Activated naive CD4-positive, alpha-beta T cell (primary cell): Measurements from ENCODE around the gene NASP.

Experiments used
- DNase-seq, 4 experiments: peaks; one replicate each; lab custom pipeline; 2025; lab: John Stamatoyannopoulos, UW

The NASP gene, protein sequence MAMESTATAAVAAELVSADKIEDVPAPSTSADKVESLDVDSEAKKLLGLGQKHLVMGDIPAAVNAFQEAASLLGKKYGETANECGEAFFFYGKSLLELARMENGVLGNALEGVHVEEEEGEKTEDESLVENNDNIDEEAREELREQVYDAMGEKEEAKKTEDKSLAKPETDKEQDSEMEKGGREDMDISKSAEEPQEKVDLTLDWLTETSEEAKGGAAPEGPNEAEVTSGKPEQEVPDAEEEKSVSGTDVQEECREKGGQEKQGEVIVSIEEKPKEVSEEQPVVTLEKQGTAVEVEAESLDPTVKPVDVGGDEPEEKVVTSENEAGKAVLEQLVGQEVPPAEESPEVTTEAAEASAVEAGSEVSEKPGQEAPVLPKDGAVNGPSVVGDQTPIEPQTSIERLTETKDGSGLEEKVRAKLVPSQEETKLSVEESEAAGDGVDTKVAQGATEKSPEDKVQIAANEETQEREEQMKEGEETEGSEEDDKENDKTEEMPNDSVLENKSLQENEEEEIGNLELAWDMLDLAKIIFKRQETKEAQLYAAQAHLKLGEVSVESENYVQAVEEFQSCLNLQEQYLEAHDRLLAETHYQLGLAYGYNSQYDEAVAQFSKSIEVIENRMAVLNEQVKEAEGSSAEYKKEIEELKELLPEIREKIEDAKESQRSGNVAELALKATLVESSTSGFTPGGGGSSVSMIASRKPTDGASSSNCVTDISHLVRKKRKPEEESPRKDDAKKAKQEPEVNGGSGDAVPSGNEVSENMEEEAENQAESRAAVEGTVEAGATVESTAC

GRCh38 chr1:45583666-45584350 lies at the start of gene NASP:
Gene NASP (plus strand): TSS chr1:45584041. CDS start chr1:45584147, 106 bp downstream.
- peak; percentile 83 to 89 (median 87) for DNase-seq

DNA sequence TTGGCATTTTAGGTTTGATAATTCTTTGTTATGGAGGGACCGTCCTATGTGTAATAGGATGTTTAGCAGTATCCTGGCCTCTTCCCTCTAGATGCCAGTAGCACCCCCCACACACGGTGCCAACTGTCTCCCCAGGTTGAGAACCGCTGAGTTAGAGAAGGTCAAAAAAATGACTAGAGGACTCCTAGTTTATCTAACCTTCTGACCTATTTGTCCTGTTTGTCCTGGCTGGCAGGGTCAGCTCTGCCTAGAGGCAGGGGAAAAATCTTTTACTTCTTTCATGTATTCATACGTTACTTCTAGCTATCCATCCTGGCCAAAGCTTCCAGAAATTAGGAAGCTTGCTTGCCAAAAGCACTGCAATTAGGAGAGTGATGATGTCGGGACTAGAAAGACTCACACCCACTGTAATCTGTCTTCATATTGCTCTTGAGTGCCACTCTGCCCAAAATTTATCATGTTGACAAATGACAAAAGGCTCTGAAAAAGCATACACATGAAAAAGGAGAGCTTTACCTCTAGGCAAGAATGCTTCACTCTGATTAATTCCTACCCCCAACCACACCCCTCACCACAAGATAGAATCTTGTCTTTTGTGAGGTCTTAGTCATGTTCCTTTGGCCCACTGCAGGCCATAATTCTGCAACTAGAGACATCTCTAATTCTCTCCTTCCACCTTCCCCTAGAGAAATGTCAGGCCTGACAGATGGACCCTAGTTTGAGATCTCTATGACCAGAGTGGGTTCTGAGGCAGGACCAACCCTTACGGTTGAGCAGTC lies 47.7 kb upstream of the NASP start:
- DNase-seq = no peak

DNA sequence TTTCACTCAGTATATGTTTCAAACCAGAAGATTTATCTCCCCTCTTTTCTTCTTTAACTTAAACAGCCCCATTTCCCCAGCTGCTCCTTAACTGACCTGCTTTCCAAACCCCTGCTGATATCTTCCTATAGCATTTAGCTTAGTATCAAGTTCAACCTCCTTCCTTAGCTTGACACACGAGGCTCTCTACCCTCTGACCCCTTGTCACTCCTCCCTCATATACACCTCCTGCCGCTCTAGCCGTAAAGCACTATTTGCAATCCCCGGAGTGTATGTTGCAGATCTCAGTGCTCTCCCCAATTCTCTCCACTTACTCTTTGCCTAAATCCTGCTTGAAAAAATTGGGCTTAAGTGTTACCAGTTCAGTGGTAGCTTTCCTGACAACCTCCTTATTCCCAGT lies 47.0 kb upstream of the NASP start:
- DNase-seq = no peak

DNA sequence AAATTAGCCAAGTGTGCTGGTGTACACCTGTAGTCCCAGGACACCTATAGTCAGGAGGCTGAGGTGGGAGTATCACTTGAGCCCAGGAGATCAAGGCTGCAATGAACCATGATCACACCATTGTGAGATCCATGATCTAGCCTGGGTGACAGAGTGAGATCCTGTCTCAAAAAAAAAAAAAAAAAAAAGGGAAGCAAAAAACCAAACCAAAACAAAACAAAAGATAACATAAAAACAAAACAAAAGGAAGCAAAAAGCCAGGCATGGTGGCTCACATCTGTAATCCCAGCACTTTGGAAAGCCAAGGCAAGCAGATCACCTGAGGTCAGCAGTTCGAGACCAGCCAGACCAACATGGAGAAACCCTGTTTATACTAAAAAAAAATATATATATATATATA lies 42.6 kb upstream of the NASP start:
- no peak for DNase-seq

DNA sequence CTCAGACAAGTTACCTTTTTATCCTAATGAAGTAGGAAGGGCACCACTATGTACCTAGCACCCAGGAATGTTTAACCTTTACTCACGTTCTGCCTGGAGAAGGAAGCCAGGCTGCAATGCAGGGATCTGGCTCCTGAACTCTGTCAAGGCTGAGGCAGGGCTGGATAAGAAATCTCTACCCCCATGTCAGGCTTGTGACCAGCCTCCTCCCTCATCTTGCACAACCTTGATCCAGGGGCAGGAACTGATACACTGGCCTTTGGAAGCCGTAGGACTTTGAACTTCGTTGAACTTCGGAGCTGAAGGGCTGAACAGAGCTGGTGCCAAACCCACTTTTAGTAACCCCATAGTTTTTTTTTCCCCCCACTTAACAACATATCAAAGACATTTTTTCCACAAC lies 41.2 kb upstream of the NASP start:
- DNase-seq = no peak

DNA sequence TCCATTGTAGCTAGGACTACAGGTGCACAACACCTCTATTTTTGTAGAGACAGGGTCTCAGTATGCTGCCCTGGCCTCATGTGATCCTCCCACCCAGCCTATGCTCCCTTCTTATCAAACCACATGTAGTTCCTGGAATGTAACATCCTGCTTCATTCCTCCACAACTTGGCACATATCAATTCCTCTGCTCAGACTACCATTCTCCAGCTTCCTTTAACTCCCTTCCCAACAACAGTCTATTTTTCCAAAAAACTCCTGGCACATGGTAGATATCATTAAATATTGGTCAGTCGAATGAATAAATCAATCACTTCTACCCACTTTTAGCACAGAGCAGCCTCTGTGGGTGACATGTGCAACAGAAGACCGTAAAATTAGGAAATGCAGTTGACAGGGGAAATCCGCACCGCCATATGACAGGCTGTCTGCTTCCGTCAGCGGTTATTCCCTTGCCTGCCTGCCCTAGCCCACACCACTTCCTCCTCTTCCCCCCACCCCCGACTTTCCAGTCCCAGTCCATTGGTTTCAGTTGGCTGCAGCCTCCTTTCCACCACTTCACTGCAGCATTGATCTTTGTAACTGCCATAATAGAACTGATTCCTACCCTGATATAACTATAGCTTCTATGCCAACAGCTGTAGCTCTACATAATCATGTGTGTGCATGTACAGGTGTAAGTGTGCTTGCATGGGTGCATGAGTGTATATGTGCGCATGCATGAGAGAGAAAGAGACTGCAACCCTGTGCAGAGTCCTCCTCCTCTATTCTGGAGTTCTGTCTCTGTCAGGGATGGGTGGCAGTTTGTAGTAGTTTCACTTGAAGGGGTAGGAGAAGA lies 40.0 kb upstream of the NASP start:
- DNase-seq = peak in 3 of 4 experiments; percentile 8 to 27 (median 26)

DNA sequence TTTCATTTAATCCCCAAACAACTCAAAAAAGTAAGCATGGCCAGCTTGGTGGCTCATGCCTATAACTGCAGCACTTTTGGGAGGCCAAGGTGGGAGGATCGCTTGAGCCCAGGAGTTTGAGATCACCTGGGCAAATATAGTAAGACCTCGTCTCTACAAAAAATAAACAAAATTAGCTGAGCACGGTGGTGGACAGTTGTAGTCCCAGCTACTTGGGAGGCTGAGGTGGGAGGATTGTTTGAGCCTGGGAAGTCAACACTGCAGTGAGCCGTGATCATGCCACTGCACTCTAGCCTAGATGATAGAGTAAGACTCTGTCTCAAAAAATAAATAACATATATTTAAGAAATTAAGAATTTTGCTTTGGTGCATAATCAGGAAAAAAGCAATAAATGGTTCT lies 39.3 kb upstream of the NASP start:
- DNase-seq = no peak

- no peak for DNase-seq
Measured at GRCh38 chr1:45545019-45545493, 38.8 kb upstream of the NASP start.

DNA sequence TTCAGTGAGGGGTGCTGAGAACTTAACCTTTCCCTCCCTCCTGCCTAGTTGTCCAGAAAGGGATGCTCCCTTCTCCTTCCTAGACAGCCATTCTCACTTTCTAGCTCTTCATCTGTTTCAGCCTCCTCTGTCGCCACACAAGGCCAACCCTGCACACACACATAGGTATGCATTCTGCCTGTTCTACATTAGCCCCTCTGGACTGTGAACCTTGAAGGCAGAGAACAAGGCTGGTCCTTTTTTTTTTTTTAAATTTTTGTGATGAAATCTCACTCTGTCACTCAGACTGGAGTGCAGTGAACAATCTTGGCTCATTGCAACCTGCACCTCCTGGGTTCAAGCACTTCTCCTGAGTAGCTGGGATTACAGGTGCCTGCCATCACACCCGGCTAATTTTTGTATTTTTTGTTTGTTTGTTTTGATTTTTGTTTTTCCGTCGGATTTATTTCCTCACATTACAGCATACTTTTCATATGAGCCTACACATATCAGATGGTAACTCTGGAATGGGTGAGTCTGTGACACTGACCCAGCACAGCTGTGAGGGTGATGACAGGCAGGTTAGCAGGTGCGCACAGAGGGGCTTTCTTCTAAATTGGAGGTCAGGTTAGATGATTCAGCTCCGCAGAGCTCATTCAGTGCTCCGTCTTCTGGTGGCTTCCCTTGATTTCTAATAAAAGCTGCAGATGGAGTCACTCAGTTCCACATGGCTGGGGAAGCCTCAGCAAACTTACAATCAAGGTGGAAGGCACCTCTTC lies 38.1 kb upstream of the NASP start:
- DNase-seq = no peak

GRCh38 chr1:45550401-45551351 lies 33.2 kb upstream of the NASP start, which contains the start of gene AKR1A1:
Gene AKR1A1 (plus strand): TSS chr1:45550826. CDS start chr1:45561795, 10,969 bp downstream.
- peak; percentile 60 to 85 (median 70) for DNase-seq

- no peak for DNase-seq
Measured at GRCh38 chr1:45551684-45552083, 32.2 kb upstream of the NASP start.

DNA sequence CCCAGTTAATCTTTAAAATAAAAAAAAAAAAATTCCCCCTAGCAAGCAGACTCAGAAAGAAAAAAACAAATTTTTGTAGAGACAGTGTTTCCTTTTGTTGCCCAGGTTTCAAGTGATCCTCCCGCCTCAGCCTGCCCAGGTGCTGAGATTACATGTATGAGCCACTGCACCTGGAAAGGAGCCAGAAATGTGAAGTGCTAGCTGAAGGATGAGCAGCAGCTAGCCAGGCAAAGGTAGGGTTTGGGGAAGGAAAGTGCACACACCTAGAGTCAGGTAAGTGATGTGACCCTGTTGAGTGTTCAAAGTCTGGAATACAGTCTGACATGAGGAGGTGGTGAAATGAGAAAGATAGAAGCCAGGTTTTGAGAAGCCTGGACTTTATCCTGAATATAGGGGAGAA lies 31.5 kb upstream of the NASP start:
- no peak for DNase-seq

DNA sequence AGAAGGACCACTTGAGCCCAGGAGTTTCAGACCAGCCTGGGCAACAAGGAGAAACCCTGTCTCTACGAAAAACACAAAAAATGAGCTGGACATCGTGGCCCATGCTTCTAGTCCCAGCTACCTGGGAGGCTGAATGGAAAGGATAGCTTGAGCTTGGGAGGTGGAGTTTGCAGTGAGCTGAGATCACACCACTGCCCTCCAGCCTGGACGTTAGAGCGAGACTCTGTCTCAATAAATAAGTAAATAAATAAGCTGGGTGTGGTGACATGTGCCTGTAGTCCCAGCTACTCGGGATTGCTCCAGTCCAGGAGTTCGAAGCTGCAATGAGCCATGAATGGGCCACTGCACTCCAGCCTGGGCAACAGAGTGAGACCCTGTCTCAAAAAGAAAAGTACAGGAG lies 29.6 kb upstream of the NASP start:
- no peak for DNase-seq

DNA sequence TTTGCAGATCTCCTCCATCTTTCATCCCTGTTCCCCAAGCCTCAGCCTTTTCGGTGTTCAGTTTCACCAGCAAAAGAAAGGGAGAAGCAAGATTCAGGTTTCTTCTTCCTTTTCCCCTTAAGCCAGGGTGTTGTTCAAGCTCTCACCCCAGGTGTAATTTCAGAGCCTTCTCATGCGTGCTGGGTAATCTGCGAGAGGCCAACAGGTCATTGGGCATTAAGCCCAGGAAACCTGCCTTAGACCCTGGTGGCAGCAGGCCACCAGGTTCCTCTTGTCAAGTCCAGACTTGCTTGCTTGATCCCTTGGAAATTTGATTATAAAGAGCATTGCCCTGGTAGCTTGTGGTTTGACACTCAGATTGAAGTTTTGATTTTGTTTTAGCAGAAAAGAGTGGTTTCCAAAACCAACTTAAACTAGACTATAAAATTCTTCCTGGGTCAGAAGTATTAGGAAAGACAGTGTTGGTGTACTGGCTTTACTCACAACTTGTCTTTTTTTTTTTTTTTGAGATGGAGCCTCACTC lies 26.4 kb upstream of the NASP start:
- DNase-seq = no peak

DNA sequence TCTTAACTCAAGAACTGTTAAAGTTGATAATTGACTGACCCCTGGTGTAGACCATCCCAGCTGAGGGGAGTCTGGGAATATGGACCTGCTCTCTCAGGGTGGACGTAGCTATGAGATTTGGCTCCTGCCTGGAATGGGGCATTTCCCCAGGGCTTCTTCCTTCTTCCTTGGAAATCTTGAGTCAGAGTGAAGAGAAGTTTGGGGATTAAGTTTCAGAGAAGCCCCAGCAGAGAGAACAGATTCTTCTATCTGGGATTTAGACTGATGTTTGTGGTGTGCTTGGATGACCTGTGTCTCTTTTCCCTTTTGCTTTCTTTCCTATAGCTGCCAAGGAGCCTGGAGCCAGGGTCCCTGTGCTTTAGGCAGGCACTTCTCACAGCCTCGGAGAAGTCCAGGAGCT lies 20.0 kb upstream of the NASP start:
- no peak for DNase-seq

- DNase-seq = no peak
Measured at GRCh38 chr1:45566722-45567121, 17.1 kb upstream of the NASP start.

DNA sequence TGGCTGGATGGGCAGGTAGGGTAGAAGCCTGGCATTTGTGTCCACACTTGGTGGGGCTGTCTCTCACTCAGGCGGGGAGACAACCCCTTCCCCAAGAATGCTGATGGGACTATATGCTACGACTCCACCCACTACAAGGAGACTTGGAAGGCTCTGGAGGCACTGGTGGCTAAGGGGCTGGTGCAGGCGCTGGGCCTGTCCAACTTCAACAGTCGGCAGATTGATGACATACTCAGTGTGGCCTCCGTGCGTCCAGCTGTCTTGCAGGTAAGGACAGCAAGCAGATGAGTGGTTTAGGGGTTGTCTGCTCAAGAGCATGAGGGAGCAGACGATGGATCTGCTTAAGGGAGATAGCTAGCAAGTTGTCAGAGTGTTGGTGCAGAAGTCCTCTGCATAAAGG lies 15.9 kb upstream of the NASP start:
- no peak for DNase-seq

- DNase-seq = no peak
Measured at GRCh38 chr1:45568421-45568820, 15.4 kb upstream of the NASP start.

DNA sequence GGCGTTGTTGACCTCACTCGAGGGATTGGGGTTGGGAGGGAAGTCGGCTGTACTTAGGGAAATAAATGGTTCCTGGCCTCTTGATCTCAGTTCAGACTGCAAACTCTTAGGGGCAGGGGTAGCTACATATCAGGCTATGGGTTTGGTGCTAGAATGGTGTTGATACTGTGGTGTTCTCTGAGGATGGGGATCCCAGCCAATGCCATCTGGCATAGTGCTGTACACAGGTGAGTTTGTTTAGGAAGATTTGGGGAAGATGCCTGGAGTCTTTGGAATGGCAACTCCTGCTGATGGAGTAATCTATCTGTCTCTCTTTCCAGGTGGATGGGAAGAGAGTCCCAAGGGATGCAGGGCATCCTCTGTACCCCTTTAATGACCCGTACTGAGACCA lies 14.3 kb upstream of the NASP start:
- DNase-seq = no peak
